NCI-H128 (cell line): Measurements from ENCODE around the gene SIGLEC9.
"Not testable (repeated sequence)": the region's sequence is repeated elsewhere in the genome, so short reads cannot be mapped to it uniquely, and the experiment has no call there.

Experiments used
- DNase-seq: peaks from one replicate; lab custom pipeline; 2025; ENCODE audit not compliant: unreplicated experiment; lab: John Stamatoyannopoulos, UW

The SIGLEC9 gene

GRCh38 chr19:51142809-51143475, 18.2 kb downstream of the SIGLEC9 start:
- not testable (repeated sequence) for DNase-seq

- DNase-seq = no peak
Measured at GRCh38 chr19:51143486-51143885, 18.8 kb downstream of the SIGLEC9 start.

GRCh38 chr19:51144482-51145045, 19.9 kb downstream of the SIGLEC9 start:
- no peak for DNase-seq

GRCh38 chr19:51145916-51146493, 21.3 kb downstream of the SIGLEC9 start:
- no peak for DNase-seq

GRCh38 chr19:51146751-51147150, 22.0 kb downstream of the SIGLEC9 start:
- DNase-seq = no peak

GRCh38 chr19:51147663-51148062, 23.0 kb downstream of the SIGLEC9 start:
- DNase-seq = no peak

- DNase-seq = no peak
Measured at GRCh38 chr19:51148580-51148979, 23.9 kb downstream of the SIGLEC9 start.

GRCh38 chr19:51150627-51151026, 25.9 kb downstream of the SIGLEC9 start:
- DNase-seq = no peak

GRCh38 chr19:51156710-51157109, 32.0 kb downstream of the SIGLEC9 start:
- no peak for DNase-seq

GRCh38 chr19:51157265-51157664, 32.6 kb downstream of the SIGLEC9 start:
- no peak for DNase-seq

- no peak for DNase-seq
Measured at GRCh38 chr19:51158474-51159129, 33.9 kb downstream of the SIGLEC9 start.

- no peak for DNase-seq
Measured at GRCh38 chr19:51159656-51160055, 35.0 kb downstream of the SIGLEC9 start.

GRCh38 chr19:51161266-51161665, 36.6 kb downstream of the SIGLEC9 start:
- no peak for DNase-seq

- no peak for DNase-seq
Measured at GRCh38 chr19:51161867-51162496, 37.3 kb downstream of the SIGLEC9 start.

- DNase-seq = no peak
Measured at GRCh38 chr19:51163257-51163656, 38.6 kb downstream of the SIGLEC9 start.

- no peak for DNase-seq
Measured at GRCh38 chr19:51164215-51164614, 39.5 kb downstream of the SIGLEC9 start.

- no peak for DNase-seq
Measured at GRCh38 chr19:51166846-51167490, 42.3 kb downstream of the SIGLEC9 start.

- no peak for DNase-seq
Measured at GRCh38 chr19:51168564-51169282, 44.0 kb downstream of the SIGLEC9 start.

GRCh38 chr19:51169283-51169918, 44.7 kb downstream of the SIGLEC9 start:
- DNase-seq = not testable (repeated sequence)

GRCh38 chr19:51172223-51172622, 47.5 kb downstream of the SIGLEC9 start:
- no peak for DNase-seq
